ENCODE results near the gene MFSD6L.

The MFSD6L gene

DNA sequence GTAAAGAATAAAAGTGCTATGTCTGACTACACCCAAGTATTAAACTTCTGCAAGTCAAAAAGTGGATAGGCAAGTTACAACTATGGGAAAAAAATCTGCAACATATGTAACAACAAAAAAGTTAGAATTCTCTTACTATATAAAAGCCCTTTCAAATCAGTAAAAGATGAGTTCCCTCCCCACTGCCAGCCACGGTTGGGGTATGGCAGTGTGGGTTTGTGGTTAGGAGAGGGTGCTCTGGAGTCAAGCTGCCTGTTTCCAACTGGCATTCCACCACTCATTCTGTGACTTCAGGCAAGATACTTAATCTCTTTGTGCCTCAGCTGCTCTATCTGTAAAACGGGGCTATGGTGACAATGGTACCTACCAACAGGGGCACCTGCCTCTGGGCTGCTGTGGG, 26.6 kb upstream of the MFSD6L start:
- TF ChIP-seq, protein P1, sequence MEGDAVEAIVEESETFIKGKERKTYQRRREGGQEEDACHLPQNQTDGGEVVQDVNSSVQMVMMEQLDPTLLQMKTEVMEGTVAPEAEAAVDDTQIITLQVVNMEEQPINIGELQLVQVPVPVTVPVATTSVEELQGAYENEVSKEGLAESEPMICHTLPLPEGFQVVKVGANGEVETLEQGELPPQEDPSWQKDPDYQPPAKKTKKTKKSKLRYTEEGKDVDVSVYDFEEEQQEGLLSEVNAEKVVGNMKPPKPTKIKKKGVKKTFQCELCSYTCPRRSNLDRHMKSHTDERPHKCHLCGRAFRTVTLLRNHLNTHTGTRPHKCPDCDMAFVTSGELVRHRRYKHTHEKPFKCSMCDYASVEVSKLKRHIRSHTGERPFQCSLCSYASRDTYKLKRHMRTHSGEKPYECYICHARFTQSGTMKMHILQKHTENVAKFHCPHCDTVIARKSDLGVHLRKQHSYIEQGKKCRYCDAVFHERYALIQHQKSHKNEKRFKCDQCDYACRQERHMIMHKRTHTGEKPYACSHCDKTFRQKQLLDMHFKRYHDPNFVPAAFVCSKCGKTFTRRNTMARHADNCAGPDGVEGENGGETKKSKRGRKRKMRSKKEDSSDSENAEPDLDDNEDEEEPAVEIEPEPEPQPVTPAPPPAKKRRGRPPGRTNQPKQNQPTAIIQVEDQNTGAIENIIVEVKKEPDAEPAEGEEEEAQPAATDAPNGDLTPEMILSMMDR (IDR thresholded peaks at IDR 0.05; ENCODE audit: low read depth, low read length, poor library complexity, severe bottlenecking) = no peak
- TF ChIP-seq EZH2phosphoT487 (IDR thresholded peaks at IDR 0.05; ENCODE audit: borderline replicate concordance, low read length) = no peak
- H3K27ac ChIP-seq (ENCODE audit: low read depth, low read length) = no peak overlapping the region
- no peak overlapping the region for H3K4me3 ChIP-seq (ENCODE audit: low read length)

DNA sequence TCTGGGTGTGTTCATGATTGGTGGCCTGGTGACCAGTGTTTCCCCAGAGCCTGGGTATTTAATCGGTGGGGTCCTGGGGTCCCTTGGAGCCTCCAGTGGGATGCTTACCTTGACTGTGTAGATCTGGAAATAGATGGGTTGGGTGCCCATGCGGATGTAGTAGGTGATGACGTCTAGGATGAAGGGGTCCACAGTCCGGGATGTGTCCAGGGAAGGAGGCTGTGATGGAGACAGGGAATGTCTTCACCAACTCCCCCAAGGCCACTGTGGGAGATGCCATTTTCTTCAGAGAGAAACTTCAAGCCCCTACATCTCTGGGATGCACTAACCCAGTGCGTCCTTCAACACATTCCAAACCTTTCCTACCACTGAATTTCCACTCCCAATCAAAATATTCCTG, 24.1 kb upstream of the MFSD6L start:
- Histone ChIP-seq H3K4me3 (ENCODE audit: low read length) (no peak overlapping the region), H3K27me3 (ENCODE audit: control insufficient read depth, low read length) (no peaks in the 10 kb centered on the region), H3K36me3 (ENCODE audit: control insufficient read depth, low read length) (no peaks in the 10 kb centered on the region), H3K9me3 (ENCODE audit: control insufficient read depth, insufficient read depth, low read length) (peaks cover 6% of the 10 kb centered on the region), H3F3A (ENCODE audit: control insufficient read depth, insufficient read depth) (no peaks in the 10 kb centered on the region), H3K4me2 (ENCODE audit: low read length) (no peak overlapping the region), H3K9me2 (replicated peaks; ENCODE audit: control insufficient read depth, low read length) (no peaks in the 10 kb centered on the region), H3K4me1 (ENCODE audit: control insufficient read depth, low read length) (no peaks in the 10 kb centered on the region), H3K79me2 (ENCODE audit: control insufficient read depth, low read length) (no peaks in the 10 kb centered on the region), H3K27ac (ENCODE audit: low read depth, low read length) (no peak overlapping the region), H4K20me1 (ENCODE audit: control insufficient read depth, insufficient read depth, low read depth, low read length) (no peaks in the 10 kb centered on the region)
- TF ChIP-seq EZH2phosphoT487 (IDR thresholded peaks at IDR 0.05; ENCODE audit: borderline replicate concordance, low read length) = no peak
- TF ChIP-seq, protein P1 (IDR thresholded peaks at IDR 0.05; ENCODE audit: low read depth, low read length, poor library complexity, severe bottlenecking) = no peak

More for the DNA sequence above, 26.6 kb upstream of the MFSD6L start:
- Histone ChIP-seq H3K27me3 (ENCODE audit: control insufficient read depth, low read length) (no peaks in the 10 kb centered on the region), H3K79me2 (ENCODE audit: control insufficient read depth, low read length) (no peaks in the 10 kb centered on the region), H4K20me1 (ENCODE audit: control insufficient read depth, insufficient read depth, low read depth, low read length) (no peaks in the 10 kb centered on the region), H3K4me2 (ENCODE audit: low read length) (no peak overlapping the region), H3K4me1 (ENCODE audit: control insufficient read depth, low read length) (no peaks in the 10 kb centered on the region), H3K36me3 (ENCODE audit: control insufficient read depth, low read length) (no peaks in the 10 kb centered on the region), H3F3A (ENCODE audit: control insufficient read depth, insufficient read depth) (no peaks in the 10 kb centered on the region), H3K9me3 (ENCODE audit: control insufficient read depth, insufficient read depth, low read length) (peaks cover 6% of the 10 kb centered on the region), H3K9me2 (replicated peaks; ENCODE audit: control insufficient read depth, low read length) (no peaks in the 10 kb centered on the region)

DNA sequence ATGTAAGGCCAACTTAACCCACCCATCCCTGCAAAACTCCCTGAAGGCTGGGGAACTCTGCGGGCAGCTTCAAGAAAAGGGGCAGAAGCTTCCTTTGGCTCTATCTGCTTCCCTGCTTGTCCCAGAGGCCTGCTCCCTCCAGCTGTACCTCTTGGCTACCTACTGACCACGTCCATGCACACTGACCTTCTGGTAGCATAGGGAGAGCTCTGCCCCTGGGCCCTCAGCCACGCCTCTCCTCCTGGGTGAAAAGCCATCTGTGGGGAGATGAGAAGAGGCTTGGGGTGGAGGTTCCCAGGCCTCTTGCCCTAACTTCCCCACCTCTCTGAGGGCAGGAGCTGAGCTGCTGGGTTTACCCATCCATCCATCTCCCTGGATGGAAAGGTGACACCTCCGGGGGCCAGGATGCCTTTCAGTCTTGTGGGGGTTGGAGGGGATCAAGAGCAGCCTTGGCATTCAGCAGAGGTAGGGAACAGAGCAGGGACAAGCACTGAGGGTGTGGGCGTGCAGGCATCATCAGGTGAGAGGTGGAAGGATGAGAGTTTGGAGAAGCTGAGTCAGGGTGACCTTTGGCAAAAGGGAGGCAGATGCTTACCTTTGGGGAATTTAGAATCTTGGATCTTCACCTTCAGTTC, 23.4 kb upstream of the MFSD6L start:
- H3K4me1 ChIP-seq (ENCODE audit: control insufficient read depth, low read length) = no peaks in the 10 kb centered on the region
- no peak overlapping the region for H3K27ac ChIP-seq (ENCODE audit: low read depth, low read length)
- no peaks in the 10 kb centered on the region for H3K9me2 ChIP-seq (replicated peaks; ENCODE audit: control insufficient read depth, low read length)
- no peaks in the 10 kb centered on the region for H3K36me3 ChIP-seq (ENCODE audit: control insufficient read depth, low read length)
- H3K27me3 ChIP-seq (ENCODE audit: control insufficient read depth, low read length) = no peaks in the 10 kb centered on the region
- H4K20me1 ChIP-seq (ENCODE audit: control insufficient read depth, insufficient read depth, low read depth, low read length) = no peaks in the 10 kb centered on the region
- peaks cover 6% of the 10 kb centered on the region for H3K9me3 ChIP-seq (ENCODE audit: control insufficient read depth, insufficient read depth, low read length)
- TF ChIP-seq, protein P1 (IDR thresholded peaks at IDR 0.05; ENCODE audit: low read depth, low read length, poor library complexity, severe bottlenecking) = no peak
- TF ChIP-seq EZH2phosphoT487 (IDR thresholded peaks at IDR 0.05; ENCODE audit: borderline replicate concordance, low read length) = no peak
- no peak overlapping the region for H3K4me3 ChIP-seq (ENCODE audit: low read length)
- H3F3A ChIP-seq (ENCODE audit: control insufficient read depth, insufficient read depth) = no peaks in the 10 kb centered on the region
- H3K79me2 ChIP-seq (ENCODE audit: control insufficient read depth, low read length) = no peaks in the 10 kb centered on the region
- H3K4me2 ChIP-seq (ENCODE audit: low read length) = no peak overlapping the region
